H1 (cell line): ENCODE data around the gene RUVBL2. TPM values are rescaled to one million over a fixed set of nuclear protein-coding genes. Genes with fewer than 3 reads are reported as not detected.
A peak's percentile ranks its signal among the peaks of the same experiment; 100 is the strongest.

ENCODE experiments used
- CTCF ChIA-PET: fragments of 300-600 bp; sonication (Branson Sonifier 250); formaldehyde crosslinking; loops from one replicate; lab custom pipeline; 2021; ENCODE audit not compliant: partially characterized antibody; lab: Charles Lee
- POLR2A ChIA-PET: fragments of 300-600 bp; sonication (Branson Sonifier 250); formaldehyde crosslinking; loops from one replicate; lab custom pipeline; 2021; ENCODE audit warnings: inconsistent platforms; ENCODE audit not compliant: partially characterized antibody; lab: Charles Lee
- DNase-seq, 2 experiments: peaks; one replicate each; pipeline versions ENCODE4 v3.0.0 to v3.0.0-alpha.2; 2010 to 2022; ENCODE audit warnings: low spot score in 2 of 2, low read depth in 1 of 2, mixed read lengths in 1 of 2
- FAIRE-seq: peaks from 2 replicates; lab custom pipeline; 2011; peaks lifted over from hg19 to GRCh38; lab: Jason Lieb, UNC
- H2AFZ ChIP-seq: 2 replicates; pipeline ENCODE4 v1.8.1; 2012; ENCODE audit warnings: low read length, inconsistent platforms
- H2AK5ac ChIP-seq: 2 replicates; pipeline ENCODE4 v1.6.1; 2013; ENCODE audit warnings: low read depth, low read length
- H2BK120ac ChIP-seq: replicated peaks from 2 replicates; pipeline ENCODE3; 2013; ENCODE audit warnings: low read depth, low read length, inconsistent platforms
- H2BK12ac ChIP-seq: 2 replicates; pipeline ENCODE4 v1.6.1; 2013; ENCODE audit warnings: low read depth, low read length
- H2BK15ac ChIP-seq: 2 replicates; pipeline ENCODE4 v1.6.1; 2013; ENCODE audit warnings: low read length
- H2BK20ac ChIP-seq: 2 replicates; pipeline ENCODE4 v1.6.1; 2013; ENCODE audit warnings: low read length
- H2BK5ac ChIP-seq: 2 replicates; pipeline ENCODE4 v1.6.1; 2013; ENCODE audit warnings: low read depth, low read length
- H3K14ac ChIP-seq: 2 replicates; pipeline ENCODE4 v1.6.1; 2013; ENCODE audit warnings: inconsistent platforms; ENCODE audit not compliant: insufficient read length
- H3K18ac ChIP-seq: 2 replicates; pipeline ENCODE4 v1.6.1; 2013; ENCODE audit warnings: low read length; ENCODE audit errors: extremely low read depth
- H3K23ac ChIP-seq: 2 replicates; pipeline ENCODE4 v1.6.1; 2013; ENCODE audit warnings: inconsistent platforms; ENCODE audit not compliant: insufficient read length
- H3K23me2 ChIP-seq: 2 replicates; pipeline ENCODE4 v1.6.1; 2013; ENCODE audit warnings: low read depth, low read length
- H3K27ac ChIP-seq: 2 replicates; pipeline ENCODE4 v1.6.1; 2011; ENCODE audit warnings: low read depth, low read length, inconsistent platforms
- H3K27me3 ChIP-seq, 4 experiments: replicated peaks in 1 of 4; 1 replicate in 1 of 4; 2 replicates in 3 of 4; pipeline versions ENCODE4 v1.6.1 to v1.8.1; 2011 to 2013; ENCODE audit warnings: low read length in 3 of 4, mild to moderate bottlenecking in 3 of 4, inconsistent platforms in 2 of 4, mixed read lengths in 2 of 4, moderate library complexity in 1 of 4; ENCODE audit not compliant: control insufficient read depth in 3 of 4, insufficient read depth in 3 of 4; ENCODE audit errors: extremely low read depth in 1 of 4
- H3K36me3 ChIP-seq, 4 experiments: 2 replicates each; pipeline versions ENCODE4 v1.6.1 to v1.8.1; 2011 to 2013; ENCODE audit warnings: mild to moderate bottlenecking in 4 of 4, low read length in 3 of 4, moderate library complexity in 2 of 4, control low read depth in 1 of 4, inconsistent platforms in 1 of 4; ENCODE audit not compliant: insufficient read depth in 4 of 4, control insufficient read depth in 2 of 4
- H3K4ac ChIP-seq: replicated peaks from 2 replicates; pipeline ENCODE3; 2013; ENCODE audit warnings: low read length, low read depth, mixed read lengths, inconsistent platforms; ENCODE audit not compliant: insufficient read length
- H3K4me1 ChIP-seq, 4 experiments: replicated peaks in 1 of 4; 1 replicate in 1 of 4; 2 replicates in 3 of 4; pipeline versions ENCODE4 v1.6.1 to v1.8.1; 2011 to 2013; ENCODE audit warnings: low read length in 3 of 4, inconsistent platforms in 2 of 4, mixed read lengths in 1 of 4; ENCODE audit not compliant: insufficient read depth in 4 of 4, control insufficient read depth in 3 of 4
- H3K4me2 ChIP-seq, 2 experiments: 2 replicates each; pipeline versions ENCODE4 v1.6.1 to v1.8.1; 2011 to 2013; ENCODE audit warnings: low read depth in 2 of 2, low read length in 2 of 2, control low read depth in 1 of 2, inconsistent platforms in 1 of 2, mild to moderate bottlenecking in 1 of 2; ENCODE audit not compliant: insufficient read depth in 1 of 2
- H3K4me3 ChIP-seq, 4 experiments: fragments of 200-600, 300-600 bp in 1 of 4; sonication (generic), shearing (Covaris generic), sonication (Bioruptor Twin) in 1 of 4; 2 replicates each; pipeline versions ENCODE4 v1.5.1 to v1.8.1; 2011 to 2016; ENCODE audit warnings: low read length in 4 of 4, low read depth in 3 of 4, control low read depth in 2 of 4, inconsistent platforms in 2 of 4, mild to moderate bottlenecking in 2 of 4, mixed read lengths in 1 of 4, moderate library complexity in 1 of 4; ENCODE audit not compliant: insufficient read depth in 2 of 4; ENCODE audit errors: extremely low read depth in 1 of 4
- H3K56ac ChIP-seq: replicated peaks from 2 replicates; pipeline ENCODE3; 2013; ENCODE audit warnings: low read depth, mild to moderate bottlenecking, mixed read lengths, low read length, inconsistent platforms; ENCODE audit not compliant: insufficient read length
- H3K79me1 ChIP-seq: 2 replicates; pipeline ENCODE4 v1.6.1; 2013; ENCODE audit warnings: low read depth, low read length, control low read depth
- H3K79me2 ChIP-seq, 2 experiments: 2 replicates each; pipeline versions ENCODE4 v1.6.1 to v1.8.1; 2012 to 2013; ENCODE audit warnings: low read length in 2 of 2, mild to moderate bottlenecking in 2 of 2, inconsistent platforms in 1 of 2; ENCODE audit not compliant: insufficient read depth in 2 of 2, control insufficient read depth in 1 of 2
- H3K9ac ChIP-seq, 4 experiments: replicated peaks in 1 of 4; 1 replicate in 1 of 4; 2 replicates in 3 of 4; pipeline versions ENCODE4 v1.6.1 to v1.8.1; 2011 to 2013; ENCODE audit warnings: low read depth in 3 of 4, low read length in 3 of 4, control low read depth in 2 of 4, mild to moderate bottlenecking in 2 of 4, moderate library complexity in 2 of 4, inconsistent platforms in 1 of 4; ENCODE audit errors: extremely low read depth in 1 of 4
- H3K9me3 ChIP-seq, 2 experiments: 2 replicates each; pipeline versions ENCODE4 v1.6.1 to v1.8.1; 2012 to 2013; ENCODE audit warnings: mild to moderate bottlenecking in 2 of 2, moderate library complexity in 2 of 2, control low read depth in 1 of 2, inconsistent platforms in 1 of 2, low read depth in 1 of 2, low read length in 1 of 2, mixed read lengths in 1 of 2; ENCODE audit not compliant: insufficient read depth in 2 of 2
- H4K20me1 ChIP-seq, 2 experiments: replicated peaks in 1 of 2; 2 replicates each; pipeline versions ENCODE3 to v1.8.1; 2011 to 2013; ENCODE audit warnings: inconsistent platforms in 2 of 2, low read length in 2 of 2, mild to moderate bottlenecking in 1 of 2; ENCODE audit not compliant: insufficient read depth in 2 of 2, control insufficient read depth in 1 of 2
- H4K5ac ChIP-seq: 2 replicates; pipeline ENCODE4 v1.6.1; 2013; ENCODE audit warnings: low read length, low read depth, mixed read lengths, inconsistent platforms; ENCODE audit not compliant: insufficient read length
- H4K8ac ChIP-seq: 2 replicates; pipeline ENCODE4 v1.8.0; 2013; ENCODE audit warnings: mild to moderate bottlenecking, moderate library complexity, low read length, inconsistent platforms; ENCODE audit not compliant: insufficient read depth; ENCODE audit errors: extremely low read depth
- H4K91ac ChIP-seq: replicated peaks from 2 replicates; pipeline ENCODE3; 2013; ENCODE audit warnings: low read length, mixed read lengths, inconsistent platforms; ENCODE audit not compliant: insufficient read length
- HDAC6 ChIP-seq: IDR thresholded peaks from one replicate; pipeline ENCODE4 v1.7.1; 2012; ENCODE audit warnings: low read depth, mild to moderate bottlenecking, inconsistent platforms, low read length, moderate library complexity
- SP4 ChIP-seq: IDR thresholded peaks from 2 replicates; pipeline ENCODE4 v1.6.1; 2012; ENCODE audit warnings: low read length, inconsistent platforms
- SUZ12 ChIP-seq: fragments of 200-600 bp; sonication (generic); IDR thresholded peaks from 2 replicates; pipeline ENCODE4 v1.6.1; 2012; ENCODE audit warnings: mild to moderate bottlenecking, inconsistent platforms, low read length, moderate library complexity, mixed read lengths
- WGBS, 2 experiments: shearing (Covaris generic) in 1 of 2; methylation state at CpG; one replicate each; pipeline versions ENCODE4 v1.1.6 to v1.1.7; 2013 to 2015; ENCODE audit warnings: low lambda C conversion rate in 2 of 2, mixed read lengths in 2 of 2, inconsistent platforms in 1 of 2, low coverage in 1 of 2, missing lambda C conversion rate in 1 of 2; ENCODE audit not compliant: insufficient replicate concordance in 2 of 2, insufficient coverage in 1 of 2, insufficient read length in 1 of 2; ENCODE audit errors: extremely low coverage in 1 of 2, missing lambda C conversion rate in 1 of 2; 5-methylcytosine and 5-hydroxymethylcytosine counted together
- polyA plus RNA-seq, 7 experiments: library from polyadenylated mRNA; depleted of rRNA in 3 of 7; stranded (reverse) in 5 of 7; unstranded in 2 of 7; fragments of >200 nt in 5 of 7; fragments of 200-250 nt in 2 of 7; gene quantifications; 1 replicate in 5 of 7; 2 replicates in 1 of 7; 4 replicates in 1 of 7; pipeline versions ENCODE4 v1.2.1 to v1.2.3, GENCODE V29; 2011 to 2013; ENCODE audit warnings: missing spikeins in 2 of 7, mixed read lengths in 2 of 7
- total RNA-seq: library from RNA; stranded (reverse); fragmentation: NEBNext Ultra II Directional; extraction: Animal tissue kit (Norgen Biotek cat#: 25700); gene quantifications from 2 replicates; pipeline ENCODE4 v1.2.1, GENCODE V29; 2021

RUVBL2 gene
- total and polyA plus RNA-seq, 2 of the 8 experiments (the other 6 are each of a cell fraction or from before 2014, with no cell fraction given), result 152 to 247 TPM

DNA sequence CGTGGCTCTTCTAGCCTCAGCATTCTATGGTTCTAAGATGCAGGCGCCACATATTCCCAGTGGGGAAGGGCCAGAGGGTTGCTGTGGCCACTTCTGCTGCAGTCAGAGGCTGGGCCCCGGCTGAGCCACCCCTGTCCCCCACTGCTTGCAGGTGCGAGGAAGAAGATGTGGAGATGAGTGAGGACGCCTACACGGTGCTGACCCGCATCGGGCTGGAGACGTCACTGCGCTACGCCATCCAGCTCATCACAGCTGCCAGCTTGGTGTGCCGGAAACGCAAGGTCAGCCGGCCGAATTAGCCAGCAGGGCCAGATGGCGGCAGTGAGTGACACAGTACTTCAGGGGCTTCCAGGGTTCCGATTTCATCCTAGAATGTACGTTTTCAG lies 21.2 kb downstream of the RUVBL2 start:
- H3K23ac ChIP-seq, result no peak overlapping the region
- no peaks in the 10 kb centered on the region for H3K79me2 ChIP-seq
- no peak overlapping the region for H2BK20ac ChIP-seq
- H2BK5ac ChIP-seq, result no peak overlapping the region
- 90% methylated on average over 18 of the region's 18 CpGs; no CpG with 5 or more reads in 1 of the 2 experiments for WGBS, 2 experiments
- H3K27ac ChIP-seq, result no peak overlapping the region
- H2BK15ac ChIP-seq, result no peak overlapping the region
- H4K20me1 ChIP-seq, result peaks cover 3 to 5% of the 10 kb centered on the region in 2 experiments
- no peak overlapping the region for H4K5ac ChIP-seq
- H3K9me3 ChIP-seq, result no peaks in the 10 kb centered on the region
- ChIA-PET CTCF (interaction anchor here (3.1 to 8.1 kb wide), 2 partner anchors 15 to 16 kb away, joined by 43 to 46 read pairs; no protein-coding TSS in a partner anchor), POLR2A (interaction anchor here (0.6 kb wide), 1 partner anchor 42 kb away, joined by 3 read pairs; no protein-coding TSS in a partner anchor)
- no peak overlapping the region for H3K14ac ChIP-seq
- H2AK5ac ChIP-seq, result no peak overlapping the region
- 0 out of 2 replicates have a peak overlapping the region, but pooled peaks have one; percentile 14 for H4K8ac ChIP-seq
- H3K4me3 ChIP-seq, result no peak overlapping the region
- no peaks in the 10 kb centered on the region for H3K79me1 ChIP-seq
- H4K91ac ChIP-seq, result no peak overlapping the region
- FAIRE-seq (no peak), DNase-seq (no peak)
- H3K36me3 ChIP-seq, result peaks cover 10 to 25% (median 17%) of the 10 kb centered on the region in 4 experiments; a peak in 7 of 8 replicates
- H3K9ac ChIP-seq, result no peak overlapping the region
- H3K4me2 ChIP-seq, result no peak overlapping the region
- peaks cover 0 to 13% (median 3%) of the 10 kb centered on the region in 4 experiments; a peak in 4 of 7 replicates for H3K4me1 ChIP-seq
- H3K18ac ChIP-seq, result no peak overlapping the region
- H3K56ac ChIP-seq, result no peak overlapping the region
- peaks cover 0 to 15% (median 9%) of the 10 kb centered on the region in 4 experiments; a peak in 5 of 7 replicates for H3K27me3 ChIP-seq
- H2BK120ac ChIP-seq, result no peak overlapping the region
- no peak overlapping the region for H3K4ac ChIP-seq
- H3K23me2 ChIP-seq, result peaks cover 6% of the 10 kb centered on the region; the same call in 1 of the 2 replicates
- no peak for TF ChIP-seq HDAC6
- TF ChIP-seq SP4, result no peak
- no peak for TF ChIP-seq SUZ12
- H2BK12ac ChIP-seq, result no peak overlapping the region
- no peak overlapping the region for H2AFZ ChIP-seq
